Endothelial cell of hepatic sinusoid (primary cell): ENCODE results near the gene EML6.

Experiments used
- in situ Hi-C: cut with HindIII; loops from 2 replicates; pipeline ENCODE4 v1.10.0; 2017; ENCODE audit warnings: low sequenced_read_pairs

Gene EML6

GRCh38 chr2:54903736-54904554 lies 180.5 kb downstream of the EML6 start:
- in situ Hi-C loops, result loop anchor here (25.0 kb wide), 1 partner anchor 258 kb away; no protein-coding TSS in a partner anchor

GRCh38 chr2:54904836-54905235 lies 181.4 kb downstream of the EML6 start:
- in situ Hi-C loops, result loop anchor here (25.0 kb wide), 1 partner anchor 257 kb away; no protein-coding TSS in a partner anchor

GRCh38 chr2:54906716-54907115 lies 183.3 kb downstream of the EML6 start:
- in situ Hi-C loops, result loop anchor here (25.0 kb wide), 1 partner anchor 256 kb away; no protein-coding TSS in a partner anchor

- in situ Hi-C loops, result loop anchor here (25.0 kb wide), 1 partner anchor 255 kb away; no protein-coding TSS in a partner anchor
Observed at GRCh38 chr2:54907663-54908062, 184.2 kb downstream of the EML6 start.

GRCh38 chr2:54908591-54908990 lies 185.1 kb downstream of the EML6 start:
- in situ Hi-C loops, result loop anchor here (25.0 kb wide), 1 partner anchor 254 kb away; no protein-coding TSS in a partner anchor

- in situ Hi-C loops, result loop anchor here (25.0 kb wide), 1 partner anchor 253 kb away; no protein-coding TSS in a partner anchor
Observed at GRCh38 chr2:54909001-54909400, 185.5 kb downstream of the EML6 start.

GRCh38 chr2:54912305-54912704 lies 188.8 kb downstream of the EML6 start:
- in situ Hi-C loops, result loop anchor here (5.0 to 25.0 kb wide), 2 partner anchors 50 to 250 kb away; no protein-coding TSS in a partner anchor

- in situ Hi-C loops, result loop anchor here (5.0 to 25.0 kb wide), 2 partner anchors 49 to 249 kb away; no protein-coding TSS in a partner anchor
Observed at GRCh38 chr2:54912893-54913292, 189.4 kb downstream of the EML6 start.

- in situ Hi-C loops, result loop anchor here (5.0 to 25.0 kb wide), 2 partner anchors 48 to 248 kb away; no protein-coding TSS in a partner anchor
Observed at GRCh38 chr2:54914637-54915036, 191.2 kb downstream of the EML6 start.

- in situ Hi-C loops, result loop anchor here (25.0 kb wide), 1 partner anchor 247 kb away; no protein-coding TSS in a partner anchor
Observed at GRCh38 chr2:54915101-54915500, 191.6 kb downstream of the EML6 start.

GRCh38 chr2:54916637-54917036 lies 193.2 kb downstream of the EML6 start:
- in situ Hi-C loops, result loop anchor here (25.0 kb wide), 1 partner anchor 246 kb away; no protein-coding TSS in a partner anchor

GRCh38 chr2:54918647-54919280 lies 195.3 kb downstream of the EML6 start:
- in situ Hi-C loops, result loop anchor here (25.0 kb wide), 1 partner anchor 244 kb away; no protein-coding TSS in a partner anchor

GRCh38 chr2:54920660-54921059 lies 197.2 kb downstream of the EML6 start:
- in situ Hi-C loops, result loop anchor here (25.0 kb wide), 1 partner anchor 242 kb away; no protein-coding TSS in a partner anchor

GRCh38 chr2:54924121-54924520 lies 200.7 kb downstream of the EML6 start:
- in situ Hi-C loops, result loop anchor here (25.0 kb wide), 1 partner anchor 238 kb away; no protein-coding TSS in a partner anchor

GRCh38 chr2:54925022-54925421 lies 201.6 kb downstream of the EML6 start:
- in situ Hi-C loops, result no loop called here

- in situ Hi-C loops, result no loop called here
Observed at GRCh38 chr2:54927085-54927750, 203.8 kb downstream of the EML6 start.

GRCh38 chr2:54927751-54928615 lies 204.5 kb downstream of the EML6 start:
- in situ Hi-C loops, result no loop called here

GRCh38 chr2:54928719-54929118 lies 205.3 kb downstream of the EML6 start:
- in situ Hi-C loops, result no loop called here

- in situ Hi-C loops, result no loop called here
Observed at GRCh38 chr2:54931473-54931872, 208.0 kb downstream of the EML6 start.

GRCh38 chr2:54935389-54935788 lies 211.9 kb downstream of the EML6 start:
- in situ Hi-C loops, result no loop called here
